A549 (cell line): ENCODE results near the gene NXNL1.

Source experiments
- CBX2 ChIP-seq: fragments of 200-600 bp; sonication (generic); IDR thresholded peaks from 2 replicates; pipeline ENCODE4 v1.6.1; 2016; ENCODE audit warnings: low read depth, mild to moderate bottlenecking, borderline replicate concordance
- CTCF ChIP-seq: fragments of >200 bp; sonication (Bioruptor Twin); formaldehyde crosslinking; IDR thresholded peaks from 3 replicates; pipeline ENCODE4 v1.5.1; 2016
- KDM5A ChIP-seq: fragments of 200-600 bp; sonication (generic); IDR thresholded peaks from 2 replicates; pipeline ENCODE4 v1.6.1; 2016; ENCODE audit warnings: antibody characterized with exemption, mild to moderate bottlenecking
- MAFK ChIP-seq: fragments of 450-650 bp; IDR thresholded peaks from 2 replicates; pipeline ENCODE4 v1.6.1; 2014; ENCODE audit not compliant: partially characterized antibody
- POLR2A ChIP-seq: IDR thresholded peaks from 2 replicates; pipeline ENCODE4 v1.6.1; 2012; ENCODE audit warnings: mild to moderate bottlenecking, low read length
- RFX5 ChIP-seq: fragments of 450-650 bp; IDR thresholded peaks from 2 replicates; pipeline ENCODE4 v1.7.1; 2014; ENCODE audit warnings: antibody characterized with exemption, mild to moderate bottlenecking, moderate library complexity
- ZFP36 ChIP-seq: fragments of 450-650 bp; IDR thresholded peaks from 2 replicates; pipeline ENCODE4 v1.6.1; 2014; ENCODE audit warnings: borderline replicate concordance; ENCODE audit not compliant: partially characterized antibody

- TF ChIP-seq KDM5A = no peak
- TF ChIP-seq CTCF = no peak
- no peak for TF ChIP-seq POLR2A
- TF ChIP-seq CBX2 = no peak
- TF ChIP-seq ZFP36 = no peak
- TF ChIP-seq RFX5 = no peak
- TF ChIP-seq MAFK = peak; percentile 58
These were observed 10.3 kb downstream of the NXNL1 start for GRCh38 chr19:17450264-17451075.
